Neuronal stem cell (in vitro differentiated cells): ENCODE data around the gene SERHL2.
"Not testable (repeated sequence)": the region's sequence is repeated elsewhere in the genome, so short reads cannot be mapped to it uniquely, and the experiment has no call there.

Experiments
- DNase-seq: peaks from one replicate; pipeline ENCODE4 v3.0.0-alpha.2; 2013; ENCODE audit warnings: low spot score
- H2AFZ ChIP-seq: one replicate; pipeline ENCODE4 v1.6.1; 2013; ENCODE audit warnings: mild to moderate bottlenecking, low read length, inconsistent platforms
- H2AK5ac ChIP-seq: 2 replicates; pipeline ENCODE4 v1.6.1; 2013; ENCODE audit warnings: low read depth, mild to moderate bottlenecking, inconsistent platforms, low read length, moderate library complexity, mixed read lengths
- H2BK120ac ChIP-seq: 2 replicates; pipeline ENCODE4 v1.6.1; 2013; ENCODE audit warnings: low read depth, mild to moderate bottlenecking, inconsistent platforms, low read length, moderate library complexity, mixed read lengths
- H2BK12ac ChIP-seq: one replicate; pipeline ENCODE4 v1.6.1; 2013; ENCODE audit warnings: low read length, inconsistent platforms
- H2BK15ac ChIP-seq: 2 replicates; pipeline ENCODE4 v1.6.1; 2013; ENCODE audit warnings: mild to moderate bottlenecking, low read length, inconsistent platforms, mixed read lengths
- H2BK5ac ChIP-seq: one replicate; pipeline ENCODE4 v1.6.1; 2013; ENCODE audit warnings: inconsistent platforms, mild to moderate bottlenecking, low read length, moderate library complexity
- H3K14ac ChIP-seq: one replicate; pipeline ENCODE4 v1.6.1; 2013; ENCODE audit warnings: low read length, inconsistent platforms
- H3K18ac ChIP-seq: 2 replicates; pipeline ENCODE4 v1.6.1; 2013; ENCODE audit warnings: low read length, inconsistent platforms
- H3K23ac ChIP-seq: 2 replicates; pipeline ENCODE4 v1.6.1; 2013; ENCODE audit warnings: low read depth, mild to moderate bottlenecking, mixed read lengths, low read length, inconsistent platforms; ENCODE audit not compliant: poor library complexity
- H3K27ac ChIP-seq: replicated peaks from 3 replicates; pipeline ENCODE4 v1.5.1; 2013; ENCODE audit warnings: low read length, inconsistent platforms
- H3K27me3 ChIP-seq, 3 experiments: 2 replicates each; pipeline ENCODE4 v1.6.1; 2013; ENCODE audit warnings: low read length in 3 of 3, mild to moderate bottlenecking in 2 of 3, inconsistent platforms in 1 of 3, low read depth in 1 of 3, mixed read lengths in 1 of 3, moderate library complexity in 1 of 3; ENCODE audit not compliant: control insufficient read depth in 3 of 3, insufficient read depth in 3 of 3
- H3K36me3 ChIP-seq, 2 donors: replicated peaks in 1 of 2; 2 replicates each; pipeline ENCODE4 v1.6.1; 2013; ENCODE audit warnings: low read length in 2 of 2; ENCODE audit not compliant: control insufficient read depth in 2 of 2, insufficient read depth in 2 of 2
- H3K4ac ChIP-seq: 2 replicates; pipeline ENCODE4 v1.6.1; 2013; ENCODE audit warnings: inconsistent platforms, mild to moderate bottlenecking, low read length, moderate library complexity
- H3K4me1 ChIP-seq, 2 donors: 1 replicate in 1 of 2; 2 replicates in 1 of 2; pipeline ENCODE4 v1.6.1; 2013; ENCODE audit warnings: low read length in 2 of 2, low read depth in 1 of 2; ENCODE audit not compliant: control insufficient read depth in 2 of 2, insufficient read depth in 1 of 2
- H3K4me2 ChIP-seq: one replicate; pipeline ENCODE4 v1.6.1; 2013; ENCODE audit warnings: mild to moderate bottlenecking, low read length, inconsistent platforms; ENCODE audit not compliant: insufficient read depth, poor library complexity, severe bottlenecking
- H3K4me3 ChIP-seq, 2 donors: 2 replicates each; pipeline ENCODE4 v1.5.1; 2013; ENCODE audit warnings: low read length in 2 of 2, mild to moderate bottlenecking in 2 of 2, inconsistent platforms in 1 of 2, moderate library complexity in 1 of 2
- H3K79me1 ChIP-seq: one replicate; pipeline ENCODE4 v1.6.1; 2013; ENCODE audit warnings: low read depth, mild to moderate bottlenecking, inconsistent platforms, low read length, moderate library complexity
- H3K9ac ChIP-seq: one replicate; pipeline ENCODE4 v1.6.1; 2013; ENCODE audit warnings: mild to moderate bottlenecking, low read depth, low read length, inconsistent platforms; ENCODE audit not compliant: poor library complexity
- H3K9me3 ChIP-seq, 2 donors: replicated peaks in 1 of 2; 2 replicates each; pipeline versions ENCODE3 to v1.6.1; 2013; ENCODE audit warnings: low read length in 2 of 2, mild to moderate bottlenecking in 2 of 2, inconsistent platforms in 1 of 2, low read depth in 1 of 2, mixed read lengths in 1 of 2, moderate library complexity in 1 of 2; ENCODE audit not compliant: control insufficient read depth in 2 of 2, insufficient read depth in 1 of 2
- H4K8ac ChIP-seq: one replicate; pipeline ENCODE4 v1.6.1; 2013; ENCODE audit warnings: low read depth, mild to moderate bottlenecking, inconsistent platforms, low read length, moderate library complexity
- H4K91ac ChIP-seq: one replicate; pipeline ENCODE4 v1.6.1; 2013; ENCODE audit warnings: low read length, low read depth, mild to moderate bottlenecking, inconsistent platforms; ENCODE audit not compliant: poor library complexity
- WGBS, 2 donors: extraction: QIAGEN DNeasy Blood & Tissue Kit; methylation state at CpG; one replicate each; pipeline ENCODE4 v1.1.7; 2013; ENCODE audit warnings: missing lambda C conversion rate in 2 of 2, mixed read lengths in 1 of 2; ENCODE audit not compliant: insufficient read length in 2 of 2, insufficient replicate concordance in 1 of 2; ENCODE audit errors: extremely low coverage in 2 of 2; 5-methylcytosine and 5-hydroxymethylcytosine counted together

The SERHL2 gene

DNA sequence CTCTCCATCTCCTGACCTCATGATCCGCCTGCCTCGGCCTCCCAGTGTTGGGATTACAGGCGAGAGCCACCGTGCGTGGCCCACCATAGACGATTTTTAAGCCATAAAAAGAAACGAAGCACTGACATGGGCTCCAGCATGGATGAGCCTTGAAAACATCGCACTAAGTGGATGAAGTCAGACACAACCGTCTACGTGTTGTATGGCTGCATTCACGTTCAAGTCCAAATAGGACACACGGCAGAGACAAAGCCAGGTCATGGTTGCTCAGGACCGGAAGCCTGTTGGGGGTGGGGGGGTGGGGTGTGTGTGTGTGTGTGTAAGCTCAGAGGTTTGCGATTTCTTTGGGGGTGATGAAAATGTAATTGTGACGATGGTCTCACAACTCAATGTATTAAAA, 44.2 kb upstream of the SERHL2 start:
- Histone ChIP-seq H2BK120ac (no peak overlapping the region), H3K9ac (no peak overlapping the region), H3K9me3 (no peaks in the 10 kb centered on the region), H3K79me1 (peaks cover 1% of the 10 kb centered on the region), H3K23ac (no peak overlapping the region), H2BK5ac (no peak overlapping the region), H2BK15ac (no peak overlapping the region), H2BK12ac (no peak overlapping the region), H3K4me1 (no peaks in the 10 kb centered on the region), H3K4me2 (no peak overlapping the region), H3K4me3 (no peak overlapping the region), H2AK5ac (no peak overlapping the region), H2AFZ (no peak overlapping the region), H3K27me3 (no peaks in the 10 kb centered on the region), H4K91ac (no peak overlapping the region), H3K14ac (no peak overlapping the region), H3K18ac (no peak overlapping the region), H3K27ac (no peak overlapping the region), H4K8ac (no peak overlapping the region), H3K36me3 (peaks cover 5 to 31% of the 10 kb centered on the region in 2 donors), H3K4ac (no peak overlapping the region)
- DNase-seq: no peak
- no CpG with 5 or more reads among the region's 15 CpGs for WGBS, 2 donors

DNA sequence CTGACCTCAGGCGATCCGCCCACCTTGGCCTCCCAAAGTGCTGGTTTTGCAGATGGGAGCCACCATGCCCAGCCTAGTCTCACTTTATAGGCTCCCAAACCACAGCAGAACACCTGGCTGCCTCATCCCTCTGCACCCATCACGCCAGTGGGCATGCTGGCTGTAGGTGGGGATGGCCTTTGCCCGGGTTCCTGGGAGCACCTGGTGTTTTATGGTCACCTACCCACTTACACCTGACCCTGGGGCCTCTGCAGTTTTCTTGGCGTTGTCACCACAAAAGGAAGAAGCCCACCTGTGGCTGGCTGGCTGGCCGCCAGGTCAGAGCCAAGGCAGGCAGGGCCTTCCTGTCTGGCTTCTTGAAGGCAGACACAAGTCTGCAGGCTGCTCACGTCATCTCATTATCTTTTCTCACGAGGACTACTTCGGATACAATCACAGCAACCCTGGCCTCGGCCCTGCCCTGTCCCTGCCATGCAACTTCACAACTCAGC, 42.3 kb upstream of the SERHL2 start:
- Histone ChIP-seq H3K4me2 (no peak overlapping the region), H3K9me3 (no peaks in the 10 kb centered on the region), H3K4ac (no peak overlapping the region), H3K27ac (no peak overlapping the region), H3K4me3 (no peak overlapping the region), H2AFZ (no peak overlapping the region), H2BK12ac (no peak overlapping the region), H4K91ac (no peak overlapping the region), H3K27me3 (no peaks in the 10 kb centered on the region), H3K9ac (no peak overlapping the region), H3K79me1 (peaks cover 5% of the 10 kb centered on the region), H2AK5ac (no peak overlapping the region), H3K36me3 (peaks cover 9 to 45% of the 10 kb centered on the region in 2 donors), H4K8ac (no peak overlapping the region), H2BK120ac (no peak overlapping the region), H2BK5ac (no peak overlapping the region), H3K18ac (no peak overlapping the region), H3K14ac (no peak overlapping the region), H2BK15ac (no peak overlapping the region), H3K4me1 (no peaks in the 10 kb centered on the region), H3K23ac (no peak overlapping the region)
- DNase-seq: no peak
- no CpG with 5 or more reads among the region's 10 CpGs for WGBS, 2 donors

DNA sequence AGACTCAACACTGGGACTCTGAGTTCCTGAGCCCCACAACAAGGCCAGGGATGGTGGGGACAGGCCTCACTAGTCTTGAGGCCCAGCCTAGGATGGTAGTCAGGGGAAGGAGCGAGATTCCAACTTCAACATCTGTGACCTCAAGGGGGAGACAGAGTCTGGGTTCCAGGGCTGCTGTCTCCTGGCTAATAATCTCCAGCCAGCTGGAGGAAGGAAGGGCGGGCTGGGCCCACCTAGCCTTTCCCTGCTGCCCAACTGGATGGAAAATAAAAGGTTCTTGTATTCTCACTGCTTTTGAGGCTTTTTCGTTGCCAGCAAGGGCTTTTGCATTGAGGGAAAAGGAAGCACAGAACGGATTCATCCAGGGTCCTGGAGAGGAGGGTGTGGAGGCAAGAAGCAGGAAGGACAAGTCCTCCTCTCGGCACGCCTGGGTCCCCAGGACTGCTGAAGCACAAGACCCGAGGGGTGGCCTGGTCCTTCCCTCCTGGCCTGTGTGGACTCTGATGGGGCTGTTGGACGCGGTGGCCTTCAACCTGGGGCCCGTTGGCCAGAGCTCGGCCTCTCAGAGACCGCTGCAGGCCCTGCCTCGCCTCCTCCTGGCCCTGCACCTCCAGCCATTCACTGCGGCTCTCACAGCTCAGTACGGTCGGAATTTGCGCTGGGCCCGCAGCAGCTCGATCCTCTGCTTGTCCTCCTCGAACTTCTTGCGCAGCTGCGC, 41.3 kb upstream of the SERHL2 start:
- not testable (repeated sequence) for H3K9me3 ChIP-seq, H4K8ac ChIP-seq, H2BK120ac ChIP-seq, H3K9ac ChIP-seq, H3K4ac ChIP-seq, H3K4me2 ChIP-seq, H3K4me3 ChIP-seq, H3K14ac ChIP-seq, H2BK5ac ChIP-seq, H3K4me1 ChIP-seq, H2BK15ac ChIP-seq, H2BK12ac ChIP-seq, H3K79me1 ChIP-seq, DNase-seq, H3K23ac ChIP-seq, H3K18ac ChIP-seq, H2AFZ ChIP-seq, H4K91ac ChIP-seq, H3K27ac ChIP-seq, H2AK5ac ChIP-seq, H3K27me3 ChIP-seq
- peaks cover 9 to 54% of the 10 kb centered on the region in 2 donors for H3K36me3 ChIP-seq
- WGBS, 2 donors: no CpG with 5 or more reads among the region's 22 CpGs

DNA sequence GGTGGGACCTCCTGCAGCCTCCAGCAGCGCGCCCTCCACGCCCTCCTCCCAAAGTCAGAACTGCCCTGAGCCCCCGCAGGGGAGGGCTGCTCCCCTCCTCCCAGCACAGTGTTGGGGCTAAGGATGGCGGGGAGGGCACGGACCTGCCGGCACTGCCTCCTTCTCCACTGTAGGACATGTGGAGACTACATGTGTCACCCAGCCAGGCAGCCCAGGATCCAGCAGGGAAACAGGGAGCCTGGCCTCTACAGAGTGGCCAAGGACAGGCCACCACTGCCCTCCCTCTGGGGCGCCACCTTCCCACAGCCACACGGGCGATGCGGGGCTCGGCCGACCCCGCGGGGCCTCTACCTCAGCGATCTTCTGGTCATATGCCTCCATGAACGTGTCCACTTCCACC, 39.4 kb upstream of the SERHL2 start:
- not testable (repeated sequence) for H3K4me2 ChIP-seq, H3K79me1 ChIP-seq, H3K18ac ChIP-seq, H2AFZ ChIP-seq, H3K23ac ChIP-seq, H3K14ac ChIP-seq, H3K4me1 ChIP-seq, H4K91ac ChIP-seq, H2BK120ac ChIP-seq, H3K9ac ChIP-seq, H3K4me3 ChIP-seq, H3K27ac ChIP-seq, H2BK12ac ChIP-seq, H2BK5ac ChIP-seq, H2AK5ac ChIP-seq, H3K27me3 ChIP-seq, H3K9me3 ChIP-seq, H2BK15ac ChIP-seq, DNase-seq, H3K4ac ChIP-seq
- H3K36me3 ChIP-seq: peaks cover 9 to 59% of the 10 kb centered on the region in 2 donors
- peak overlapping the region; percentile 43 for H4K8ac ChIP-seq
- no CpG with 5 or more reads among the region's 17 CpGs for WGBS, 2 donors
